Progenitor cell of endocrine pancreas (in vitro differentiated cells): ENCODE results near the gene SPATA18. TPM values are rescaled to one million over a fixed set of nuclear protein-coding genes. Genes with fewer than 3 reads are reported as not detected.

Experiments
- DNase-seq: peaks from one replicate; pipeline ENCODE4 v3.0.0; 2021; ENCODE audit warnings: low spot score; ENCODE audit not compliant: unreplicated experiment
- H3K27ac Mint-ChIP-seq: 2 replicates; pipeline ENCODE4 v1.8.0; 2021; ENCODE audit warnings: mild to moderate bottlenecking, moderate library complexity, mixed read lengths
- H3K27me3 Mint-ChIP-seq: 2 replicates; pipeline ENCODE4 v1.8.0; 2021; ENCODE audit warnings: mixed read lengths
- H3K36me3 Mint-ChIP-seq: 2 replicates; pipeline ENCODE4 v1.8.0; 2022; ENCODE audit warnings: mixed read lengths; ENCODE audit not compliant: insufficient read depth
- H3K4me1 Mint-ChIP-seq: 2 replicates; pipeline ENCODE4 v1.8.0; 2021; ENCODE audit warnings: low read depth, mixed read lengths
- H3K4me3 Mint-ChIP-seq: 2 replicates; pipeline ENCODE4 v1.8.0; 2021; ENCODE audit warnings: low read depth, mild to moderate bottlenecking, moderate library complexity, mixed read lengths
- H3K9me3 Mint-ChIP-seq: 2 replicates; pipeline ENCODE4 v1.8.0; 2021; ENCODE audit warnings: low read depth, mixed read lengths
- CTCF ChIP-seq: fragments of 200-600 bp; sonication (generic); IDR thresholded peaks from one replicate; pipeline ENCODE4 v1.5.0; 2021; ENCODE audit warnings: antibody characterized with exemption, mild to moderate bottlenecking; ENCODE audit not compliant: unreplicated experiment
- total RNA-seq: library from RNA; stranded (reverse); gene quantifications from 2 replicates; pipeline ENCODE4 v1.2.1, GENCODE V29; 2021

Gene SPATA18
- total RNA-seq, 1 donor from 2014 or later, result 7.4 TPM

GRCh38 chr4:52105276-52105675 is 54.2 kb downstream of the SPATA18 start:
- Mint-ChIP-seq H3K36me3 (no peaks in the 10 kb centered on the region), H3K27me3 (no peaks in the 10 kb centered on the region), H3K9me3 (no peaks in the 10 kb centered on the region), H3K4me3 (no peak overlapping the region), H3K4me1 (no peaks in the 10 kb centered on the region), H3K27ac (no peak overlapping the region)
- DNase-seq, result no peak
- TF ChIP-seq CTCF, result no peak

GRCh38 chr4:52106191-52106590 is 55.1 kb downstream of the SPATA18 start:
- H3K4me3 Mint-ChIP-seq, result no peak overlapping the region
- no peaks in the 10 kb centered on the region for H3K4me1 Mint-ChIP-seq
- no peak for TF ChIP-seq CTCF
- no peak for DNase-seq
- no peaks in the 10 kb centered on the region for H3K36me3 Mint-ChIP-seq
- H3K9me3 Mint-ChIP-seq, result no peaks in the 10 kb centered on the region
- no peaks in the 10 kb centered on the region for H3K27me3 Mint-ChIP-seq
- H3K27ac Mint-ChIP-seq, result no peak overlapping the region

GRCh38 chr4:52106660-52107059 is 55.6 kb downstream of the SPATA18 start:
- no peaks in the 10 kb centered on the region for H3K36me3 Mint-ChIP-seq
- no peak for TF ChIP-seq CTCF
- H3K27ac Mint-ChIP-seq, result no peak overlapping the region
- H3K4me1 Mint-ChIP-seq, result no peaks in the 10 kb centered on the region
- no peaks in the 10 kb centered on the region for H3K9me3 Mint-ChIP-seq
- no peak for DNase-seq
- no peak overlapping the region for H3K4me3 Mint-ChIP-seq
- no peaks in the 10 kb centered on the region for H3K27me3 Mint-ChIP-seq

- no peaks in the 10 kb centered on the region for H3K4me1 Mint-ChIP-seq
- H3K27me3 Mint-ChIP-seq, result no peaks in the 10 kb centered on the region
- no peaks in the 10 kb centered on the region for H3K36me3 Mint-ChIP-seq
- no peak overlapping the region for H3K27ac Mint-ChIP-seq
- no peak for TF ChIP-seq CTCF
- no peak for DNase-seq
- H3K9me3 Mint-ChIP-seq, result no peaks in the 10 kb centered on the region
- no peak overlapping the region for H3K4me3 Mint-ChIP-seq
These were observed 56.2 kb downstream of the SPATA18 start for GRCh38 chr4:52107336-52107735.

- H3K4me1 Mint-ChIP-seq, result no peaks in the 10 kb centered on the region
- TF ChIP-seq CTCF, result peak; percentile 20
- H3K27ac Mint-ChIP-seq, result no peak overlapping the region
- no peaks in the 10 kb centered on the region for H3K9me3 Mint-ChIP-seq
- no peaks in the 10 kb centered on the region for H3K27me3 Mint-ChIP-seq
- H3K36me3 Mint-ChIP-seq, result no peaks in the 10 kb centered on the region
- DNase-seq, result no peak
- no peak overlapping the region for H3K4me3 Mint-ChIP-seq
These were observed 56.6 kb downstream of the SPATA18 start for GRCh38 chr4:52107745-52108144.

- H3K27me3 Mint-ChIP-seq, result no peaks in the 10 kb centered on the region
- no peaks in the 10 kb centered on the region for H3K4me1 Mint-ChIP-seq
- H3K27ac Mint-ChIP-seq, result no peak overlapping the region
- H3K4me3 Mint-ChIP-seq, result no peak overlapping the region
- no peaks in the 10 kb centered on the region for H3K36me3 Mint-ChIP-seq
- no peak for DNase-seq
- no peak for TF ChIP-seq CTCF
- no peaks in the 10 kb centered on the region for H3K9me3 Mint-ChIP-seq
These were observed 59.1 kb downstream of the SPATA18 start for GRCh38 chr4:52110171-52110570.
